ENCODE data around the gene CAVIN2. TPM values are rescaled to one million over a fixed set of nuclear protein-coding genes. Genes with fewer than 3 reads are reported as not detected.

CAVIN2 gene
- total and polyA plus RNA-seq, 9 donors: 34.0 to 67.6 (median 42.6) TPM

GRCh38 chr2:191854382-191855372, 7.8 kb upstream of the CAVIN2 start:
- no peak for DNase-seq
- no peaks in the 10 kb centered on the region for H3K4me1 ChIP-seq (ENCODE audit: insufficient read depth)
- H3K9me3 ChIP-seq: no peaks in the 10 kb centered on the region
- no peak overlapping the region for H3K4me3 ChIP-seq
- intact Hi-C loops (cut with DNase I): no loop called here
- no peak overlapping the region for H3K27ac ChIP-seq
- 51 to 65% (median 64%) methylated on average over 6 of the region's 6 CpGs for WGBS, 3 donors
- no peaks in the 10 kb centered on the region for H3K27me3 ChIP-seq
- TF ChIP-seq EP300 (IDR thresholded peaks at IDR 0.05) (no peak), POLR2A (IDR thresholded peaks at IDR 0.05) (no peak), CTCF (IDR thresholded peaks at IDR 0.05) (no peak)
- H3K36me3 ChIP-seq: no peaks in the 10 kb centered on the region

- Histone ChIP-seq H3K27ac (no peak overlapping the region), H3K4me1 (ENCODE audit: insufficient read depth) (no peaks in the 10 kb centered on the region), H3K9me3 (no peaks in the 10 kb centered on the region), H3K27me3 (no peaks in the 10 kb centered on the region), H3K36me3 (no peaks in the 10 kb centered on the region), H3K4me3 (no peak overlapping the region)
- intact Hi-C loops (cut with DNase I): no loop called here
- TF ChIP-seq POLR2A (IDR thresholded peaks at IDR 0.05) (no peak), EP300 (IDR thresholded peaks at IDR 0.05) (no peak), CTCF (IDR thresholded peaks at IDR 0.05) (no peak)
- WGBS, 3 donors: 85 to 88% (median 86%) methylated on average over 4 of the region's 4 CpGs
- DNase-seq: no peak
Observed at GRCh38 chr2:191853843-191854242, 7.0 kb upstream of the CAVIN2 start.

GRCh38 chr2:191851158-191851557, 4.3 kb upstream of the CAVIN2 start:
- Histone ChIP-seq H3K4me1 (ENCODE audit: insufficient read depth) (peaks cover 5% of the 10 kb centered on the region), H3K9me3 (no peaks in the 10 kb centered on the region), H3K36me3 (no peaks in the 10 kb centered on the region), H3K27ac (no peak overlapping the region), H3K4me3 (no peak overlapping the region), H3K27me3 (no peaks in the 10 kb centered on the region)
- intact Hi-C loops (cut with DNase I): no loop called here
- no peak for TF ChIP-seq POLR2A (IDR thresholded peaks at IDR 0.05)
- TF ChIP-seq CTCF (IDR thresholded peaks at IDR 0.05): no peak
- no peak for TF ChIP-seq EP300 (IDR thresholded peaks at IDR 0.05)
- 86 to 90% (median 86%) methylated on average over 5 of the region's 5 CpGs for WGBS, 3 donors
- DNase-seq: no peak

- H3K36me3 ChIP-seq: no peaks in the 10 kb centered on the region
- 90 to 92% (median 90%) methylated on average over 7 of the region's 7 CpGs for WGBS, 3 donors
- H3K27me3 ChIP-seq: no peaks in the 10 kb centered on the region
- DNase-seq: no peak
- intact Hi-C loops (cut with DNase I): no loop called here
- H3K4me3 ChIP-seq: no peak overlapping the region
- no peak overlapping the region for H3K27ac ChIP-seq
- H3K9me3 ChIP-seq: no peaks in the 10 kb centered on the region
- peaks cover 7% of the 10 kb centered on the region for H3K4me1 ChIP-seq (ENCODE audit: insufficient read depth)
- TF ChIP-seq POLR2A (IDR thresholded peaks at IDR 0.05): no peak
- TF ChIP-seq EP300 (IDR thresholded peaks at IDR 0.05): no peak
- no peak for TF ChIP-seq CTCF (IDR thresholded peaks at IDR 0.05)
Observed at GRCh38 chr2:191848771-191849767, 2.2 kb upstream of the CAVIN2 start.
